GM12878 (cell line): ENCODE measurements around the gene RBM18. TPM values are rescaled to one million over a fixed set of nuclear protein-coding genes. Genes with fewer than 3 reads are reported as not detected.

Experiments used
- ATAC-seq: fragments of 200-7000 bp; cut with Tn5 transposase; 3 replicates; pipeline ENCODE4 v1.9.1; 2020; ENCODE audit warnings: mild to moderate bottlenecking, moderate library complexity
- BruUV-seq: library from RNA; stranded (reverse); fragments of 400-500 nt; replicated peaks from 2 replicates; lab custom pipeline; 2021; lab: Mats Ljungman, UMichigan
- CTCF ChIA-PET: fragments of 300-600 bp; sonication (Branson Sonifier 250); formaldehyde crosslinking; extraction: SDS; loops from one replicate; lab custom pipeline; 2021; ENCODE audit warnings: inconsistent platforms; lab: Yijun Ruan, JAX
- POLR2A ChIA-PET: fragments of 350-600 bp; formaldehyde crosslinking; extraction: SDS; loops from one replicate; lab custom pipeline; 2021; ENCODE audit warnings: inconsistent platforms; lab: Charles Lee
- RAD21 ChIA-PET: fragments of 300-600 bp; sonication (Branson Sonifier 250); formaldehyde crosslinking; loops from one replicate; lab custom pipeline; 2023; ENCODE audit warnings: antibody characterized with exemption; ENCODE audit not compliant: unreplicated experiment; lab: Charles Lee
- SMC1A ChIA-PET: fragments of 300-600 bp; sonication (Branson Sonifier 250); formaldehyde crosslinking; loops from one replicate; lab custom pipeline; 2023; ENCODE audit not compliant: unreplicated experiment, uncharacterized antibody; lab: Charles Lee
- DNase-seq: peaks from one replicate; pipeline ENCODE4 v3.0.0-alpha.2; 2011; ENCODE audit warnings: low read depth, low spot score
- FAIRE-seq: peaks from 3 replicates; lab custom pipeline; 2011; peaks lifted over from hg19 to GRCh38; lab: Jason Lieb, UNC
- H2AFZ ChIP-seq: 2 replicates; pipeline ENCODE4 v1.6.0; 2011; ENCODE audit warnings: low read depth, low read length, control low read depth; ENCODE audit not compliant: control insufficient read depth
- H3K27ac ChIP-seq: 2 replicates; pipeline ENCODE4 v1.5.1; 2011; ENCODE audit warnings: control low read depth; ENCODE audit not compliant: control insufficient read depth, insufficient read depth
- H3K27me3 ChIP-seq, 2 experiments: replicated peaks in 1 of 2; 2 replicates each; pipeline versions ENCODE4 v1.6.0 to v1.6.1; 2011; ENCODE audit warnings: low read length in 1 of 2; ENCODE audit not compliant: control insufficient read depth in 2 of 2, insufficient read depth in 2 of 2
- H3K36me3 ChIP-seq, 2 experiments: 2 replicates each; pipeline ENCODE4 v1.5.1; 2011; ENCODE audit warnings: low read length in 1 of 2; ENCODE audit not compliant: control insufficient read depth in 2 of 2, insufficient read depth in 2 of 2
- H3K4me1 ChIP-seq: 2 replicates; pipeline ENCODE4 v1.6.1; 2011; ENCODE audit warnings: mild to moderate bottlenecking, low read length, moderate library complexity, mixed read lengths; ENCODE audit not compliant: control insufficient read depth, insufficient read depth
- H3K4me2 ChIP-seq: 2 replicates; pipeline ENCODE4 v1.6.0; 2011; ENCODE audit warnings: control low read depth; ENCODE audit not compliant: control insufficient read depth, insufficient read depth
- H3K4me3 ChIP-seq: fragments of 200-600 bp; sonication (generic); 2 replicates; pipeline ENCODE4 v1.5.1; 2016
- H3K79me2 ChIP-seq: 2 replicates; pipeline ENCODE4 v1.6.0; 2011; ENCODE audit warnings: low read length; ENCODE audit not compliant: control insufficient read depth, insufficient read depth
- H3K9ac ChIP-seq: 2 replicates; pipeline ENCODE4 v1.8.0; 2011; ENCODE audit warnings: low read length, control low read depth, mixed read lengths; ENCODE audit not compliant: control insufficient read depth, insufficient read depth
- H3K9me3 ChIP-seq: replicated peaks from 3 replicates; pipeline ENCODE4 v1.5.1; 2011; ENCODE audit warnings: mild to moderate bottlenecking, low read length; ENCODE audit not compliant: control insufficient read depth, insufficient read depth
- H4K20me1 ChIP-seq: 2 replicates; pipeline ENCODE4 v1.6.0; 2011; ENCODE audit not compliant: control insufficient read depth, insufficient read depth
- BCL11A ChIP-seq: IDR thresholded peaks from 2 replicates; pipeline ENCODE4 v1.6.1; 2011; ENCODE audit warnings: low read depth, low read length
- BHLHE40 ChIP-seq, 2 experiments: fragments of 450-650 bp in 1 of 2; IDR thresholded peaks; 2 replicates each; pipeline ENCODE4 v1.6.1; 2011 to 2017; ENCODE audit warnings: low read depth in 2 of 2, borderline replicate concordance in 1 of 2, improper control_type of control experiment in 1 of 2, low read length in 1 of 2, mild to moderate bottlenecking in 1 of 2
- CBFB ChIP-seq: IDR thresholded peaks from 2 replicates; pipeline ENCODE4 v1.6.1; 2016; ENCODE audit warnings: antibody characterized with exemption, low read depth
- CBX5 ChIP-seq: sonication (generic); IDR thresholded peaks from 2 replicates; pipeline ENCODE4 v1.6.1; 2016; ENCODE audit warnings: low read depth, moderate library complexity, mild to moderate bottlenecking, inconsistent platforms
- CHD2 ChIP-seq: IDR thresholded peaks from 2 replicates; pipeline ENCODE4 v1.6.1; 2011; ENCODE audit warnings: low read depth, low read length, improper control_type of control experiment, borderline replicate concordance
- ELK1 ChIP-seq: IDR thresholded peaks from 2 replicates; pipeline ENCODE4 v1.6.1; 2012; ENCODE audit warnings: low read depth, low read length, improper control_type of control experiment
- HDGF ChIP-seq: fragments of 450-650 bp; IDR thresholded peaks from 2 replicates; pipeline ENCODE4 v1.6.1; 2016; ENCODE audit warnings: antibody characterized with exemption
- KAT2A ChIP-seq: conservative IDR thresholded peaks from 2 replicates; pipeline ENCODE4 v1.6.1; 2011; ENCODE audit warnings: low read depth, low read length; ENCODE audit not compliant: control insufficient read depth
- KDM1A ChIP-seq: fragments of 200-600 bp; sonication (generic); IDR thresholded peaks from 2 replicates; pipeline ENCODE4 v1.6.1; 2016; ENCODE audit warnings: borderline replicate concordance
- MAX ChIP-seq: IDR thresholded peaks from 2 replicates; pipeline ENCODE4 v1.6.1; 2012; ENCODE audit warnings: low read depth, low read length, improper control_type of control experiment
- NR2F1 ChIP-seq: fragments of 450-650 bp; conservative IDR thresholded peaks from 2 replicates; pipeline ENCODE4 v1.6.1; 2017; ENCODE audit warnings: mild to moderate bottlenecking
- PAX5 ChIP-seq: IDR thresholded peaks from 2 replicates; pipeline ENCODE4 v1.6.1; 2011; ENCODE audit warnings: low read depth, low read length, borderline replicate concordance
- PRDM15 ChIP-seq: fragments of 450-650 bp; formaldehyde crosslinking; IDR thresholded peaks from 2 replicates; pipeline ENCODE4 v1.4.0; 2020; ENCODE audit warnings: mild to moderate bottlenecking, moderate library complexity
- RAD21 ChIP-seq: IDR thresholded peaks from 2 replicates; pipeline ENCODE4 v1.6.1; 2011; ENCODE audit warnings: mild to moderate bottlenecking, low read depth, low read length, moderate library complexity; ENCODE audit not compliant: insufficient read depth
- SREBF1 ChIP-seq: IDR thresholded peaks from 2 replicates; pipeline ENCODE4 v1.6.1; 2012; ENCODE audit warnings: mild to moderate bottlenecking, low read length
- WRNIP1 ChIP-seq: IDR thresholded peaks from 2 replicates; pipeline ENCODE4 v1.6.1; 2011; ENCODE audit warnings: low read depth, low read length, improper control_type of control experiment, borderline replicate concordance
- ZBTB11 ChIP-seq: fragments of 450-650 bp; formaldehyde crosslinking; IDR thresholded peaks from 2 replicates; pipeline ENCODE4 v1.5.0; 2022; ENCODE audit warnings: mild to moderate bottlenecking, missing genetic modification characterization
- WGBS: methylation state at CpG from one replicate; pipeline ENCODE4 v1.1.6; 2016; ENCODE audit warnings: low lambda C conversion rate; ENCODE audit not compliant: insufficient replicate concordance, insufficient coverage; ENCODE audit errors: missing lambda C conversion rate; 5-methylcytosine and 5-hydroxymethylcytosine counted together
- in situ Hi-C: fragments of 300-500 bp; cut with MboI; formaldehyde crosslinking; loops from 9 replicates; pipeline ENCODE4 v1.14.3; 2018; ENCODE audit warnings: mixed read lengths
- intact Hi-C: fragments of 100-400 bp; cut with micrococcal nuclease; formaldehyde crosslinking; loops from one replicate; pipeline ENCODE4 v1.14.2; 2022; ENCODE audit not compliant: unreplicated experiment
- polyA plus RNA-seq, 11 experiments: library from polyadenylated mRNA; depleted of rRNA in 4 of 11; unstranded in 6 of 11; stranded (reverse) in 5 of 11; fragments of >200 nt; fragmentation: Nextera tagmentation in 4 of 11; fragmentation: Illumina TruSeq in 1 of 11; extraction: Ambion mirVana in 4 of 11; extraction: Trizol in 1 of 11; gene quantifications; 1 replicate in 1 of 11; 2 replicates in 10 of 11; pipeline versions ENCODE4 v1.2.1 to v1.2.3, GENCODE V29; 2011 to 2016; ENCODE audit warnings: inconsistent platforms in 2 of 11, missing spikeins in 2 of 11, low read depth in 1 of 11
- total RNA-seq, 4 experiments: library from RNA; depleted of rRNA in 3 of 4; stranded (reverse); fragments of >200 nt in 3 of 4; fragmentation: Illumina TruSeq in 1 of 4; extraction: Trizol in 1 of 4; gene quantifications; 2 replicates each; pipeline versions ENCODE4 v1.2.1 to v1.2.3, GENCODE V29; 2013 to 2021

Gene RBM18
- total and polyA plus RNA-seq, 10 of the 15 experiments (the other 5 are each of a cell fraction or from before 2014, with no cell fraction given) = 6.4 to 46.8 (median 30.4) TPM

GRCh38 chr9:122215663-122216062 is 49.0 kb downstream of the RBM18 start:
- no peak overlapping the region for H3K27ac ChIP-seq
- DNase-seq (no peak), ATAC-seq (no peak), FAIRE-seq (no peak)
- H3K4me3 ChIP-seq = no peak overlapping the region
- no peaks in the 10 kb centered on the region; the same call in 2 of the 3 replicates for H3K9me3 ChIP-seq
- no peaks in the 10 kb centered on the region for H3K4me1 ChIP-seq
- CTCF ChIA-PET = no interaction called here
- H3K9ac ChIP-seq = no peak overlapping the region
- H4K20me1 ChIP-seq = 0 out of 2 replicates have a peak, but pooled peaks cover 3% of the 10 kb centered on the region
- SMC1A ChIA-PET = no interaction called here
- H3K36me3 ChIP-seq = no peaks in the 10 kb centered on the region
- H2AFZ ChIP-seq = no peak overlapping the region
- WGBS = 100% methylated on average over 1 of the region's 1 CpG
- in situ Hi-C loops = no loop called here
- no peak overlapping the region for H3K4me2 ChIP-seq
- intact Hi-C loops = no loop called here
- no peaks in the 10 kb centered on the region for H3K79me2 ChIP-seq
- RAD21 ChIA-PET = no interaction called here
- H3K27me3 ChIP-seq = peaks cover 17 to 31% of the 10 kb centered on the region in 2 experiments
- BruUV-seq = no TSS peak
- POLR2A ChIA-PET = no interaction called here
- TF ChIP-seq ZBTB11 (CRISPR knock-in tag) (no peak), NR2F1 (no peak), RAD21 (no peak), CBFB (no peak), CBX5 (no peak), PRDM15 (CRISPR knock-in tag) (no peak), ELK1 (no peak), PAX5 (no peak), HDGF (no peak), BCL11A (no peak), BHLHE40 (IDR thresholded peaks at IDR 0.05; ENCODE audit: borderline replicate concordance in 1 of 2, low read depth in 2 of 2, low read length in 1 of 2) (no peak), SREBF1 (no peak), WRNIP1 (no peak), KAT2A (no peak), MAX (no peak), KDM1A (no peak), CHD2 (no peak)
